Osteocyte (in vitro differentiated cells): ENCODE results near the gene PRKCG. TPM values are rescaled to one million over a fixed set of nuclear protein-coding genes. Genes with fewer than 3 reads are reported as not detected.

ENCODE experiments used
- DNase-seq: peaks from one replicate; pipeline ENCODE4 v3.0.0; 2021; ENCODE audit warnings: mixed read lengths; ENCODE audit not compliant: unreplicated experiment; ENCODE audit errors: extremely low spot score
- H3K27ac Mint-ChIP-seq: one replicate; pipeline ENCODE4 v1.8.0; 2021; ENCODE audit warnings: mild to moderate bottlenecking, mixed read lengths; ENCODE audit not compliant: unreplicated experiment
- H3K27me3 Mint-ChIP-seq: one replicate; pipeline ENCODE4 v1.8.0; 2021; ENCODE audit warnings: mixed read lengths; ENCODE audit not compliant: unreplicated experiment
- H3K36me3 Mint-ChIP-seq: one replicate; pipeline ENCODE4 v1.8.0; 2021; ENCODE audit warnings: mixed read lengths; ENCODE audit not compliant: unreplicated experiment
- H3K4me1 Mint-ChIP-seq: one replicate; pipeline ENCODE4 v1.8.0; 2021; ENCODE audit warnings: mixed read lengths; ENCODE audit not compliant: unreplicated experiment
- H3K4me3 Mint-ChIP-seq: one replicate; pipeline ENCODE4 v1.8.0; 2021; ENCODE audit warnings: mild to moderate bottlenecking, moderate library complexity, mixed read lengths; ENCODE audit not compliant: unreplicated experiment
- H3K9me3 Mint-ChIP-seq: one replicate; pipeline ENCODE4 v1.8.0; 2021; ENCODE audit warnings: mixed read lengths; ENCODE audit not compliant: unreplicated experiment
- total RNA-seq: library from RNA; stranded (reverse); gene quantifications from 2 replicates; pipeline ENCODE4 v1.2.1, GENCODE V29; 2021
- TF ChIP-seq, protein P1 (sequence below): fragments of 200-600 bp; sonication (generic); IDR thresholded peaks from 2 replicates; pipeline ENCODE4 v1.5.0; 2021; ENCODE audit warnings: antibody characterized with exemption, mild to moderate bottlenecking, moderate library complexity

Gene PRKCG
- total RNA-seq, 1 donor from 2014 or later, result 0.30 TPM

DNA sequence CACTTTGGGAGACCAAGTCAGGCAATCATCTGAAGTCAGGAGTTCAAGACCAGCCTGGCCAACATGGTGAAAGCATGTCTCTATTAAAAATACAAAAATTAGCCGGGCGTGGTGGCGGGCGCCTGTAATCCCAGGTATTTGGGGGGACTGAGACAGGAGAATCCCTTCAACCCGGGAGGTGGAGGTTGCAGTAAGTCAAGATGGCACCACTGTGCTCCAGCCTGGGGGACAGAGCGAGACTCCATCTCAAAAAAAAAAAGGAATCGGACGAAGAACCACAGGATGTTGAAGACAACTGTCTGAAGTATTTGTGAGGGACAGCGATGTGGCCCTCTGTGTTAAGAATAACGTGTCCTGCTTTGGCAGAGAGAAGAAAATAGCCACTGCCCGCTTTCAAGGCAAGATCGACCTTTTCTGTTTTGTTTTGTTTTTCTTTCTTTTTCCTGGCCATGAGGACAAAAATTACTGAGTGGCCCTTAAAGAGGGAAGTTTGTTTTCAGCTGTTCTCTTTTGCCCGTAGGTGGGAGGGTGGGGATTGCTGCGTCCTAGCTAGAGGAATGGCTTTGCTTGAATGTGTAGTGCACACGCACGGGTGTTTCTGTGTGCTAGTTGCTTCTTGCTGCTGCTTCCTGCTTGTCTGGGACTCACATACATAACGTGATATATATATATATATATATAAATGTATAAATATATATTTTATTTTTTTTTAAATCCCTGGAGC lies 6.2 kb upstream of the PRKCG start:
- H3K4me3 Mint-ChIP-seq, result no peak overlapping the region
- TF ChIP-seq, protein P1, sequence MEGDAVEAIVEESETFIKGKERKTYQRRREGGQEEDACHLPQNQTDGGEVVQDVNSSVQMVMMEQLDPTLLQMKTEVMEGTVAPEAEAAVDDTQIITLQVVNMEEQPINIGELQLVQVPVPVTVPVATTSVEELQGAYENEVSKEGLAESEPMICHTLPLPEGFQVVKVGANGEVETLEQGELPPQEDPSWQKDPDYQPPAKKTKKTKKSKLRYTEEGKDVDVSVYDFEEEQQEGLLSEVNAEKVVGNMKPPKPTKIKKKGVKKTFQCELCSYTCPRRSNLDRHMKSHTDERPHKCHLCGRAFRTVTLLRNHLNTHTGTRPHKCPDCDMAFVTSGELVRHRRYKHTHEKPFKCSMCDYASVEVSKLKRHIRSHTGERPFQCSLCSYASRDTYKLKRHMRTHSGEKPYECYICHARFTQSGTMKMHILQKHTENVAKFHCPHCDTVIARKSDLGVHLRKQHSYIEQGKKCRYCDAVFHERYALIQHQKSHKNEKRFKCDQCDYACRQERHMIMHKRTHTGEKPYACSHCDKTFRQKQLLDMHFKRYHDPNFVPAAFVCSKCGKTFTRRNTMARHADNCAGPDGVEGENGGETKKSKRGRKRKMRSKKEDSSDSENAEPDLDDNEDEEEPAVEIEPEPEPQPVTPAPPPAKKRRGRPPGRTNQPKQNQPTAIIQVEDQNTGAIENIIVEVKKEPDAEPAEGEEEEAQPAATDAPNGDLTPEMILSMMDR, result no peak
- no peaks in the 10 kb centered on the region for H3K9me3 Mint-ChIP-seq
- peaks cover 17% of the 10 kb centered on the region for H3K4me1 Mint-ChIP-seq
- peak overlapping the region; percentile 41 for H3K27ac Mint-ChIP-seq
- peaks cover 38% of the 10 kb centered on the region for H3K36me3 Mint-ChIP-seq
- DNase-seq, result no peak
- no peaks in the 10 kb centered on the region for H3K27me3 Mint-ChIP-seq

DNA sequence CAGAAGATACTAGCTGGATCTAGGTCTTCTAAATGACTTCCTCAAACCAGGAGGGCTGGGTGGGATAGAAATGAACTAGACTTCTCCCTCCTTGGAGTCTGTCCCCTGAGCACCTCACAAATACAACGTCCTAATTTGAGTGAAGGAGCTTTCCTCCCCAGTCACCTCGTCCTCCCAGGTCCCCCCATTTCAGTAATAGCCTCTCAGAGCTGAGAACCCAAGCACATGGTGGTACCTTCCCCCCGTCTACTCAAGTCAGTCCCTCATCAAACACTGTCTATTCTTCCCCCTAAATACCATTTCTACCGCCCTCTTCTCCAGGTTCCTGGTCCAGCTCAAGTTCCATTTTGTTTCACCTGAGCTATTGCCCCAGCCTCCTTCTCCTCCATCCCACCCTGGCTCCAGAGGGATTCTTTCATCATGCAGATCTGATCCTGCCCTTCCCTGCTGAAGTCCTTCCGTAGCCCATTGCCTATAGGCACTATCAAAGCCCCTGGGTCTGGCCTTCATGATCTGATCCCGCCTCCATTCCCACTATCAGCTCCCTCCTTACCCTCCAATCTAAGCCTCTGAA lies 5.3 kb upstream of the PRKCG start:
- H3K27me3 Mint-ChIP-seq, result no peaks in the 10 kb centered on the region
- peaks cover 30% of the 10 kb centered on the region for H3K36me3 Mint-ChIP-seq
- H3K9me3 Mint-ChIP-seq, result no peaks in the 10 kb centered on the region
- H3K4me3 Mint-ChIP-seq, result peak overlapping the region; percentile 7
- H3K4me1 Mint-ChIP-seq, result peaks cover 11% of the 10 kb centered on the region
- TF ChIP-seq, protein P1, result no peak
- DNase-seq, result no peak
- peak overlapping the region; percentile 23 for H3K27ac Mint-ChIP-seq

DNA sequence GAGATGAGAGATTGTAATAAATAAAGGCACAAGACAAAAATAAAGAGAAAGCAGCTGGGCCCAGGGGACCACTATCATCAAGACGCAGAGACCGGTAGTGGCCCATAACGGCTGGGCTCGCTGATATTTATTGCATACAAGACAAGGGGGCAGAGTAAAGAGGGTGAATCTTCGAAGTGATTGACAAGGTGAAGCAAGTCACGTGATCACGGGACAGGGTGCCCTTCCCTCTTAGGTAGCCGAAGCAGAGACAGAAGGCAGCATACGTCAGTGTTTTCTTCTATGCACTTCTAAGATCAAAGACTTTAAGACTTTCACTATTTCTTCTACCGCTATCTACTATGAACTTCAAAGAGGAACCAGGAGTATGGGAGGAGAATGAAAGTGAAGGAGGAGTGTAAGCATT lies 4.6 kb upstream of the PRKCG start:
- Mint-ChIP-seq H3K27ac (peak overlapping the region; percentile 23), H3K36me3 (peaks cover 30% of the 10 kb centered on the region), H3K9me3 (no peaks in the 10 kb centered on the region), H3K27me3 (no peaks in the 10 kb centered on the region), H3K4me3 (no peak overlapping the region), H3K4me1 (peaks cover 14% of the 10 kb centered on the region)
- TF ChIP-seq, protein P1, result no peak
- no peak for DNase-seq

DNA sequence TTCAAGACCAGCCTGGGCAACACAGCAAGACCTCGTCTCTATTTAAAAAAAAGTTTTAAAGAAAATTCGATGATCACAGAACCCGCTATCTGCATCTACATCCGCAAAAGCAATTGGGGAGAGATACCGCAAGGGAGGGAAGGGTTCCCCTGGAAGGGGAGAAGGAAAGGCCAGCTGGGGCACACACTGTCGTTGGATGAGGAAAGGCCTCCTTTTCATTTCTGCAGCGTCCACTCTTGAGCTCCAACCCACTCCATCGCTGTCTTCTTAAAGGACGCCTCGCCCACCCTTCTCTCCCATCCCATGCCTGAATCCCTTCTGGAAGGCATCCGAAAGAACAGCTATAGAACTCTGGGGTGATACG lies 3.2 kb upstream of the PRKCG start:
- TF ChIP-seq, protein P1, result no peak
- H3K9me3 Mint-ChIP-seq, result no peaks in the 10 kb centered on the region

More for the DNA sequence above, 3.2 kb upstream of the PRKCG start:
- H3K27me3 Mint-ChIP-seq, result peaks cover 7% of the 10 kb centered on the region
- H3K27ac Mint-ChIP-seq, result peak overlapping the region; percentile 83
- DNase-seq, result no peak
- no peak overlapping the region for H3K4me3 Mint-ChIP-seq
- H3K36me3 Mint-ChIP-seq, result peaks cover 22% of the 10 kb centered on the region
- H3K4me1 Mint-ChIP-seq, result peaks cover 16% of the 10 kb centered on the region
